Measurements from ENCODE around the gene ADGRD2. TPM values are rescaled to one million over a fixed set of nuclear protein-coding genes. Genes with fewer than 3 reads are reported as not detected.
"Not testable (repeated sequence)": the region's sequence is repeated elsewhere in the genome, so short reads cannot be mapped to it uniquely, and the experiment has no call there.

Gene ADGRD2
- total RNA-seq (2014; rRNA removed; shearing (Covaris generic); ENCODE audit: low replicate concordance) = 0.26 TPM in 1 of 2 replicates, not detected in the other

- in situ Hi-C loops (cut with HindIII; ENCODE audit: low pct_unique_long_range_greater_than_20kb, low sequenced_read_pairs) = no loop called here
- no peak for DNase-seq (ENCODE audit: low read depth)
These were observed at the start of gene ADGRD2 for GRCh38 chr9:124450241-124450924. Gene ADGRD2 (plus strand): TSS chr9:124450451. CDS start chr9:124451667, 1,216 bp downstream.

GRCh38 chr9:124403246-124403645, 47.0 kb upstream of the ADGRD2 start:
- in situ Hi-C loops (cut with HindIII; ENCODE audit: low pct_unique_long_range_greater_than_20kb, low sequenced_read_pairs) = no loop called here
- no peak for DNase-seq (ENCODE audit: low read depth)

- peak; percentile 11 for DNase-seq (ENCODE audit: low read depth)
- in situ Hi-C loops (cut with HindIII; ENCODE audit: low pct_unique_long_range_greater_than_20kb, low sequenced_read_pairs) = no loop called here
These were observed 40.8 kb upstream of the ADGRD2 start for GRCh38 chr9:124409410-124409809.

- in situ Hi-C loops (cut with HindIII; ENCODE audit: low pct_unique_long_range_greater_than_20kb, low sequenced_read_pairs) = no loop called here
- peak; percentile 19 for DNase-seq (ENCODE audit: low read depth)
These were observed 39.8 kb upstream of the ADGRD2 start for GRCh38 chr9:124410321-124410913.

- peak; percentile 43 for DNase-seq (ENCODE audit: low read depth)
- in situ Hi-C loops (cut with HindIII; ENCODE audit: low pct_unique_long_range_greater_than_20kb, low sequenced_read_pairs) = no loop called here
These were observed 38.6 kb upstream of the ADGRD2 start for GRCh38 chr9:124411514-124412227.

- in situ Hi-C loops (cut with HindIII; ENCODE audit: low pct_unique_long_range_greater_than_20kb, low sequenced_read_pairs) = no loop called here
- DNase-seq (ENCODE audit: low read depth) = no peak
These were observed 38.0 kb upstream of the ADGRD2 start for GRCh38 chr9:124412228-124412575.

- in situ Hi-C loops (cut with HindIII; ENCODE audit: low pct_unique_long_range_greater_than_20kb, low sequenced_read_pairs) = no loop called here
These were observed 35.6 kb upstream of the ADGRD2 start for GRCh38 chr9:124414612-124415011.

GRCh38 chr9:124415102-124415851, 35.0 kb upstream of the ADGRD2 start, which contains the start of gene PSMB7:
Gene PSMB7 (minus strand): TSS chr9:124415442. CDS start chr9:124415425, 17 bp downstream.
- in situ Hi-C loops (cut with HindIII; ENCODE audit: low pct_unique_long_range_greater_than_20kb, low sequenced_read_pairs) = no loop called here
- peak; percentile 92 for DNase-seq (ENCODE audit: low read depth)

More at GRCh38 chr9:124414612-124415011, 35.6 kb upstream of the ADGRD2 start:
- no peak for DNase-seq (ENCODE audit: low read depth)

- no peak for DNase-seq (ENCODE audit: low read depth)
- in situ Hi-C loops (cut with HindIII; ENCODE audit: low pct_unique_long_range_greater_than_20kb, low sequenced_read_pairs) = no loop called here
These were observed 34.3 kb upstream of the ADGRD2 start for GRCh38 chr9:124415852-124416484.

- in situ Hi-C loops (cut with HindIII; ENCODE audit: low pct_unique_long_range_greater_than_20kb, low sequenced_read_pairs) = no loop called here
These were observed 30.3 kb upstream of the ADGRD2 start for GRCh38 chr9:124419832-124420489.

GRCh38 chr9:124420991-124421543, 29.2 kb upstream of the ADGRD2 start:
- in situ Hi-C loops (cut with HindIII; ENCODE audit: low pct_unique_long_range_greater_than_20kb, low sequenced_read_pairs) = no loop called here
- peak; percentile 15 for DNase-seq (ENCODE audit: low read depth)

More at GRCh38 chr9:124419832-124420489, 30.3 kb upstream of the ADGRD2 start:
- DNase-seq (ENCODE audit: low read depth) = no peak

- in situ Hi-C loops (cut with HindIII; ENCODE audit: low pct_unique_long_range_greater_than_20kb, low sequenced_read_pairs) = no loop called here
- no peak for DNase-seq (ENCODE audit: low read depth)
These were observed 27.1 kb upstream of the ADGRD2 start for GRCh38 chr9:124423155-124423554.

GRCh38 chr9:124423591-124423990, 26.7 kb upstream of the ADGRD2 start:
- in situ Hi-C loops (cut with HindIII; ENCODE audit: low pct_unique_long_range_greater_than_20kb, low sequenced_read_pairs) = no loop called here
- DNase-seq (ENCODE audit: low read depth) = no peak

GRCh38 chr9:124425733-124426132, 24.5 kb upstream of the ADGRD2 start:
- in situ Hi-C loops (cut with HindIII; ENCODE audit: low pct_unique_long_range_greater_than_20kb, low sequenced_read_pairs); DNase-seq (ENCODE audit: low read depth): not testable (repeated sequence)

- in situ Hi-C loops (cut with HindIII; ENCODE audit: low pct_unique_long_range_greater_than_20kb, low sequenced_read_pairs) = no loop called here
These were observed 23.9 kb upstream of the ADGRD2 start for GRCh38 chr9:124426361-124426760.

GRCh38 chr9:124427281-124427680, 23.0 kb upstream of the ADGRD2 start:
- in situ Hi-C loops (cut with HindIII; ENCODE audit: low pct_unique_long_range_greater_than_20kb, low sequenced_read_pairs) = no loop called here
- no peak for DNase-seq (ENCODE audit: low read depth)

More at GRCh38 chr9:124426361-124426760, 23.9 kb upstream of the ADGRD2 start:
- DNase-seq (ENCODE audit: low read depth) = no peak
